HUES64 (cell line): Measurements from ENCODE around the gene RGL4.

Experiments
- H3K27ac ChIP-seq: 2 replicates; pipeline ENCODE4 v1.7.0; 2013; ENCODE audit warnings: low read depth, low read length, inconsistent platforms
- H3K27me3 ChIP-seq: 2 replicates; pipeline ENCODE4 v1.6.1; 2013; ENCODE audit warnings: mild to moderate bottlenecking, low read length; ENCODE audit not compliant: insufficient read depth
- H3K36me3 ChIP-seq: 2 replicates; pipeline ENCODE4 v1.6.1; 2013; ENCODE audit warnings: mild to moderate bottlenecking, low read length; ENCODE audit not compliant: insufficient read depth
- H3K4me1 ChIP-seq: 2 replicates; pipeline ENCODE4 v1.6.1; 2013; ENCODE audit warnings: mild to moderate bottlenecking, low read length, moderate library complexity; ENCODE audit not compliant: insufficient read depth
- H3K4me3 ChIP-seq: 2 replicates; pipeline ENCODE4 v1.5.1; 2013; ENCODE audit warnings: mild to moderate bottlenecking, low read length, moderate library complexity
- H3K9ac ChIP-seq: 2 replicates; pipeline ENCODE4 v1.6.1; 2013; ENCODE audit warnings: mild to moderate bottlenecking, low read depth, low read length
- H3K9me3 ChIP-seq: 2 replicates; pipeline ENCODE4 v1.6.1; 2013; ENCODE audit warnings: low read depth, low read length; ENCODE audit not compliant: insufficient read depth
- WGBS: fragments of 150-250, 120-280 bp; methylation state at CpG from one replicate; pipeline ENCODE4 v1.1.7; 2013; ENCODE audit warnings: missing lambda C conversion rate; 5-methylcytosine and 5-hydroxymethylcytosine counted together

Gene RGL4

DNA sequence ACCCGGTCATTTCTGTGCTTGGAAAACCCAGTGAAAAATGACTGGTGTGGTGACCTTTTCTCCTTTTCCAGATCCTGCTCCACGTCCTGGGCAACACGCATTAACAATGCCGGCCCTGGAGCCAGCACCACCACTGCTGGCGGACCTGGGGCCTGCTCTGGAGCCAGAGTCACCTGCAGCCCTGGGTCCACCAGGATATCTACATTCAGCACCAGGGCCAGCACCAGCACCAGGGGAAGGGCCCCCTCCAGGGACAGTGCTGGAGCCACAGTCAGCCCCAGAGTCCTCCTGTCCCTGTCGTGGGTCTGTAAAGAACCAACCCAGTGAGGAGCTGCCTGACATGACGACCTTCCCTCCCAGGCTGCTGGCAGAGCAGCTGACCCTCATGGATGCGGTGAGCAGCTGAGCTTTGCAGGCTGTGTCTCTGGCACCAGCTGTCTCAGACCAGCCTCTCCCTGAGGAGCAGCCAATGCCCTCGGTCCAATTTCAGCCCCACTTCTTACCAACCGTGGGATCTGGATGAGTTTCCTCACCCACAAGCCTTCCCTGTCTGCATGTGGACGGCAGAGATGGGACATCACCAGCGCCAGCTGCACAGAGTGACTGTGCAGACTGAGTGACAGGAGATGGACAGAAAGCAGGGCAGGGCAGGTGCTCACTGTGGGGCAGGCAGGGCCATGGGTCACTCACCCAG lies 1.9 kb downstream of the RGL4 start:
- no peak overlapping the region for H3K9ac ChIP-seq
- H3K27me3 ChIP-seq: no peaks in the 10 kb centered on the region
- H3K4me3 ChIP-seq: no peak overlapping the region
- H3K9me3 ChIP-seq: no peaks in the 10 kb centered on the region
- WGBS: 92% methylated on average over 12 of the region's 12 CpGs
- H3K4me1 ChIP-seq: no peaks in the 10 kb centered on the region
- H3K36me3 ChIP-seq: peaks cover 34% of the 10 kb centered on the region
- no peak overlapping the region for H3K27ac ChIP-seq

DNA sequence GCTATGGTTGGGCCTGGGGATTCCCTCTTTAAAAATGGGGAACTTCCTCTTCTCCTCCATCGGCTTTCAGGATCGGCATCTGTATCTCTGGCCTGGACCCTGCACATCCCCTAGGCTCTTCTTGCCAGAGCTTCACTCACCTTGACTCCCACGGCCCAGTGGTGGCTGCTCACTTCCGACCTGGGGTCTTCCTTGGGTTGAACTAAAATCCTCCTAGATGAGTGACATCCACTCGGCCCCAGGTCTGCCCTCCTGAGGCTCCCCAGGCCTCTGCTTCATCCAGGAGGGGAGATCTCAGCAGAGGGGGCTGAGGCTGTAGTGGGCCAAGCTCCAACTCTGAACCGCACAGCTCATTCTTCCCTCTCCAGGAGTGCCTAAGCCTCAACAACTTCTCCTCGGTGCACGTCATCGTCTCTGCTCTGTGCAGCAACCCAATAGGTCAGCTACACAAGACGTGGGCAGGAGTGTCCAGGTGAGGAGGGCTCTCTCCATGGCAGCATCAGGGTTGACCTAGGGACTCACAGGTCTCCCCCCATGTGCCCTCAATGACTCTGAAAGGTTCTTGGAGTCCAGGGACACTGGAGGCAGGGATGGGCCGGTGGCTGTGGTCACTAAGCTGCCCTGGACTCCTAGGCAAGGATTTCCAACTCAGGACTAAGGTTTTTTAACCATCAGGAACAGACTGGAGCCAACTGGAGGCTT lies 3.3 kb downstream of the RGL4 start:
- Histone ChIP-seq H3K9me3 (no peaks in the 10 kb centered on the region), H3K4me1 (no peaks in the 10 kb centered on the region), H3K27ac (no peak overlapping the region)

DNA sequence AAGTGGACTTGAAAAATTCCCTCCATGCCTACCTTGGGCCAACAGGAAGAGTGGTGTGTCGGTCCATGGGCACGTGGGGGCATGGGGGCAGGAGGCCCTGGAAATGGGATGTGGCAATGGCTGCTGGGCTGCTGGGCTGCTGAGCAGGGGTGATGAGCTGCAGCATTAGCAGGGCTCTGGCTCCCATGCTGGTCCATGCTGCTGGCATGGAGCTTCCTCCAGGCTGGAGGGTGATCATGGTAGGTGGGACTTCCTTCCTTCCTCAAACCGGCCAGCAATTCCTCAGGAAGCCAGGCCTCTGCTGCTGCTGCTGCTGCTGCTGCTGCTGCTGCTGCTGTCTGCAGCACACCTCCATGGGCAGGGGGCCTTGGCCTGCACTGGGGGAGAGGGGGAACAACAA lies 4.3 kb downstream of the RGL4 start:
- Histone ChIP-seq H3K9me3 (no peaks in the 10 kb centered on the region), H3K4me1 (no peaks in the 10 kb centered on the region), H3K27ac (no peak overlapping the region), H3K36me3 (peaks cover 37% of the 10 kb centered on the region), H3K4me3 (no peak overlapping the region), H3K27me3 (no peaks in the 10 kb centered on the region), H3K9ac (no peak overlapping the region)
- WGBS: 97% methylated on average over 3 of the region's 3 CpGs

More for the DNA sequence above, 3.3 kb downstream of the RGL4 start:
- WGBS: 94% methylated on average over 11 of the region's 11 CpGs
- no peak overlapping the region for H3K9ac ChIP-seq
- no peaks in the 10 kb centered on the region for H3K27me3 ChIP-seq
- no peak overlapping the region for H3K4me3 ChIP-seq
- peaks cover 38% of the 10 kb centered on the region for H3K36me3 ChIP-seq

DNA sequence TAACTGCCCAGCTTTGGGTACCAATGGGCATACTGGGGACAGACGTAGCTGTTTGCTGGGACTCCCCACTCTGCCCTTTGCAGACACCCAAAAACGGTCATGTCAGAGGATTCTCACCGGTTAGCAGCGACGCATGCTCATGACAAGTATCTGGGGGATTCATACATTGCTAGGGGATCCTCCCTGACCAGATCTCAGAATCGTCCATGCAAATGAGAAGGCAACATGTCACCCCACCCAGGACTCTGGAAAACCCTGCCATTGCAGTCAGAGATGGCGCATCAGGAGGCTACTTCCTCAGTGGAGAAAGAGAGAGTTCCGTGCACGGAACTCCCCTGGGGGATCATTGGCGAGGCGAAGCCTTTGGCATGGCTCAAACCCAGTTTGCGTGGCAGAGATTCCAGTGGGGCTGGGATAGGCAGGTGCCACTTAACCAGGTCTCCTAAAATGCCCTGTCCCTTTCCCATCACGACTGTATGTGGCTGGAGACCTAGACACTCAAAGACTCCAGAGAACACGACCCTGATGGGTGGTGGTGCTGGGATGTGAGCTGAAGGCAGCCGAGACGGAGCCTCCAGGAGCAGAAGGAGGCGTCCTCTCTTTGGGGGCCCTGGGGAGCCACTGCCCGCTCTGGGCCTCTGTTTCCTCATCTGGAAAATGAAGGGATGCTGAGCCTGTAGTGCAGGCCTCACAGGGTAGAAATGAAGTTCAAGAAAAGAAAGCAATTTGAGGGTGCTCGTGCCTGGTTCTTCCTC lies 4.9 kb downstream of the RGL4 start:
- WGBS: 94% methylated on average over 19 of the region's 19 CpGs
- no peaks in the 10 kb centered on the region for H3K4me1 ChIP-seq
- H3K36me3 ChIP-seq: peaks cover 43% of the 10 kb centered on the region
- no peaks in the 10 kb centered on the region for H3K27me3 ChIP-seq
- H3K27ac ChIP-seq: no peak overlapping the region
- H3K9me3 ChIP-seq: no peaks in the 10 kb centered on the region
- H3K9ac ChIP-seq: no peak overlapping the region
- no peak overlapping the region for H3K4me3 ChIP-seq

- Histone ChIP-seq H3K4me1 (no peaks in the 10 kb centered on the region), H3K4me3 (no peak overlapping the region), H3K27me3 (no peaks in the 10 kb centered on the region), H3K27ac (no peak overlapping the region), H3K9me3 (no peaks in the 10 kb centered on the region), H3K36me3 (peaks cover 48% of the 10 kb centered on the region), H3K9ac (no peak overlapping the region)
- WGBS: 93% methylated on average over 13 of the region's 13 CpGs
Observed at GRCh38 chr22:23696326-23696851, 5.6 kb downstream of the RGL4 start.

- Histone ChIP-seq H3K9me3 (no peaks in the 10 kb centered on the region), H3K9ac (no peak overlapping the region), H3K4me3 (no peak overlapping the region), H3K4me1 (no peaks in the 10 kb centered on the region), H3K27me3 (no peaks in the 10 kb centered on the region), H3K36me3 (peaks cover 56% of the 10 kb centered on the region), H3K27ac (no peak overlapping the region)
- 95% methylated on average over 11 of the region's 11 CpGs for WGBS
Observed at GRCh38 chr22:23697031-23697970, 6.5 kb downstream of the RGL4 start.

DNA sequence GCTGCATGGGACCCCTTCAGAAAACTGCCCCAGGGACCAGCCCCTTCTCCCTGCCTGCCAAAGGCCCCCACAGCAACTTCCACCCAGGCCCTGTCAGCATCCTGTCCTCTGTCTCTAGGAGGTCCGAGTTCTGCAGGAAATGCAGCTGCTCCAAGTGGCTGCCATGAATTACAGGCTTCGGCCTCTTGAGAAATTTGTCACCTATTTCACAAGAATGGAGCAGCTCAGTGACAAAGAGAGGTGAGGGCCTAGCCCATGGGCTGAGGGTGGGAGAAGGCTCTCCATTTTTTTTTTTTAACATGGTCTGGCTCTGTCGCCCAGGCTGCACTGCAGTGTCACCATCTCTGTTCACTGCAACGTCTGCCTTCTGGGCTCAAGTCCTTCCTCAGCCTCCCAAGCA lies 7.3 kb downstream of the RGL4 start:
- Histone ChIP-seq H3K36me3 (peaks cover 58% of the 10 kb centered on the region), H3K9ac (no peak overlapping the region), H3K27me3 (no peaks in the 10 kb centered on the region), H3K4me1 (no peaks in the 10 kb centered on the region), H3K4me3 (no peak overlapping the region), H3K27ac (no peak overlapping the region), H3K9me3 (no peaks in the 10 kb centered on the region)
- WGBS: 89% methylated on average over 4 of the region's 4 CpGs

DNA sequence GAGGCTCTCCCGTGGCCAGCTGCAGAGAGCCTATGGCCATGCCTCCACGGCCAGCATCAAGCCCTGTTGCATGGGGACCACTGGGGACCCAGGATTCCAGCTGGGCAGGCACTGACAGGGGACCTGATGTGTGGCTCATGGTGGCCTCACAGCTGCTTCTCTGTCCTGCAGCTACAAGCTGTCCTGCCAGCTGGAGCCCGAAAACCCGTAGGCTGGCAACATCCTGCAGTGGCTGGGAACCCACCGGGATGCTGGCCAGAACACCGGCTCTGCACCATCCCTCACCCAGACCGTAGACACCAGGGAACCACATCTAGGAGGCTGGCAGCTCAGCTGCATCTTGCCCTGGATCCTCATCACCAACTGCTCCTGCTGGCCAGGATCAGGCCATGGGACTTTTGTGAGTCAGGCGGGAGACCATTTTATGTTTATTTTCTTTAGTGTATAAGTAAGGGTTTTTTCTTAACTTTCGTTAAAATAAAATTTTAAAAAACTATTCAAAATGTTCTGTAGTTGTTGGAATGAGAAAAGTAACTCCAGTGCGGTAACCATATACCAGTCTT lies 7.9 kb downstream of the RGL4 start:
- H3K36me3 ChIP-seq: peaks cover 58% of the 10 kb centered on the region
- no peaks in the 10 kb centered on the region for H3K27me3 ChIP-seq
- H3K9me3 ChIP-seq: no peaks in the 10 kb centered on the region
- no peak overlapping the region for H3K9ac ChIP-seq
- no peak overlapping the region for H3K27ac ChIP-seq
- no peaks in the 10 kb centered on the region for H3K4me1 ChIP-seq
- H3K4me3 ChIP-seq: no peak overlapping the region
- 98% methylated on average over 9 of the region's 10 CpGs for WGBS

DNA sequence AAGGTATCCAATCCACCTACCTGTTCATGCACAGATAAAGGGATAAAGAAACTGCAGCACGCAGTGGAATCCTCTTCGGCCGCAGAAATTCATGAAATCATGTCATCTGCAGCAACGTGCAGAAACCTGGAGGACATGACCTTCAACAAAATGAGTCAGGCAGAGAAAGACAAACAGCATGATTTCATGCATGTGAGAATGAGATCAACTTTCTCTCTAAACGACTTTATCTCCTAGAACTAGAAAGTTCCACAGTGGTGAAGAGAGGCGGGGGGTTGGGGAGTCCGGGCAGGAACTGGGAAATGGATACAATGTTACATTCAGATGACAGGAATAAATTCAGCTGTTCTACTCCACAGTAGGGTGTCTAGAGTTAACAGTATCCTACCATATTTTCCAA lies 9.9 kb downstream of the RGL4 start:
- Histone ChIP-seq H3K36me3 (peaks cover 60% of the 10 kb centered on the region), H3K27me3 (no peaks in the 10 kb centered on the region), H3K4me3 (no peak overlapping the region), H3K4me1 (no peaks in the 10 kb centered on the region), H3K9ac (no peak overlapping the region), H3K9me3 (no peaks in the 10 kb centered on the region), H3K27ac (no peak overlapping the region)
- 98% methylated on average over 6 of the region's 7 CpGs for WGBS

GRCh38 chr22:23704062-23704461 lies 13.2 kb downstream of the RGL4 start:
- H3K27me3 ChIP-seq: no peaks in the 10 kb centered on the region
- WGBS: 90% methylated on average over 5 of the region's 5 CpGs
- H3K9ac ChIP-seq: no peak overlapping the region
- H3K36me3 ChIP-seq: peaks cover 88% of the 10 kb centered on the region
- no peak overlapping the region for H3K27ac ChIP-seq
- no peak overlapping the region for H3K4me3 ChIP-seq
- no peaks in the 10 kb centered on the region for H3K9me3 ChIP-seq
- H3K4me1 ChIP-seq: no peaks in the 10 kb centered on the region
